IMR-90 (cell line): Measurements from ENCODE around the gene PDGFD. TPM values are rescaled to one million over a fixed set of nuclear protein-coding genes. Genes with fewer than 3 reads are reported as not detected.

Source experiments
- ATAC-seq: fragments of 200-7000 bp; cut with Tn5 transposase; 2 replicates; pipeline ENCODE4 v1.9.1; 2020; ENCODE audit warnings: low read depth, mild to moderate bottlenecking, moderate library complexity
- BruUV-seq: library from RNA; stranded (reverse); fragments of 400-500 nt; replicated peaks from 2 replicates; lab custom pipeline; 2021; lab: Mats Ljungman, UMichigan
- CTCF ChIA-PET: fragments of 300-600 bp; formaldehyde crosslinking; extraction: SDS; loops from one replicate; lab custom pipeline; 2021; ENCODE audit warnings: antibody characterized with exemption; lab: Yijun Ruan, JAX
- POLR2A ChIA-PET: fragments of 300-600 bp; sonication (Branson Sonifier 250); formaldehyde crosslinking; loops from one replicate; lab custom pipeline; 2022; ENCODE audit warnings: antibody characterized with exemption; ENCODE audit not compliant: unreplicated experiment; lab: Charles Lee
- DNase-seq: peaks from one replicate; pipeline ENCODE4 v3.0.0; 2013
- H2AFZ ChIP-seq: replicated peaks from 2 replicates; pipeline ENCODE3; 2013; ENCODE audit warnings: low read length, mild to moderate bottlenecking; ENCODE audit not compliant: poor library complexity
- H2AK5ac ChIP-seq: 2 replicates; pipeline ENCODE4 v1.6.1; 2013; ENCODE audit warnings: low read depth, low read length, inconsistent platforms
- H2AK9ac ChIP-seq: replicated peaks from 2 replicates; pipeline ENCODE3; 2013; ENCODE audit warnings: mild to moderate bottlenecking, low read depth, low read length, moderate library complexity; ENCODE audit not compliant: poor library complexity
- H2BK120ac ChIP-seq: 2 replicates; pipeline ENCODE4 v1.6.1; 2013; ENCODE audit warnings: low read depth, low read length, inconsistent platforms
- H2BK15ac ChIP-seq: 3 replicates; pipeline ENCODE4 v1.6.1; 2013; ENCODE audit warnings: low read depth, low read length, inconsistent platforms
- H2BK20ac ChIP-seq: 2 replicates; pipeline ENCODE4 v1.6.1; 2013; ENCODE audit warnings: low read depth, mild to moderate bottlenecking, inconsistent platforms, low read length, moderate library complexity
- H2BK5ac ChIP-seq: 2 replicates; pipeline ENCODE4 v1.6.1; 2013; ENCODE audit warnings: mild to moderate bottlenecking, low read depth, low read length, inconsistent platforms; ENCODE audit not compliant: poor library complexity, severe bottlenecking
- H3K14ac ChIP-seq: replicated peaks from 2 replicates; pipeline ENCODE4 v1.6.1; 2013; ENCODE audit warnings: low read depth, low read length, inconsistent platforms
- H3K18ac ChIP-seq: 2 replicates; pipeline ENCODE4 v1.6.1; 2013; ENCODE audit warnings: low read depth, low read length, control low read depth
- H3K23ac ChIP-seq: 2 replicates; pipeline ENCODE4 v1.6.1; 2013; ENCODE audit warnings: low read depth, low read length, inconsistent platforms
- H3K27ac ChIP-seq: 2 replicates; pipeline ENCODE4 v1.5.1; 2013; ENCODE audit warnings: mild to moderate bottlenecking, control low read depth, low read length; ENCODE audit not compliant: insufficient read depth
- H3K27me3 ChIP-seq: 2 replicates; pipeline ENCODE4 v1.6.1; 2013; ENCODE audit warnings: low read length; ENCODE audit not compliant: control insufficient read depth, insufficient read depth
- H3K36me3 ChIP-seq: 2 replicates; pipeline ENCODE4 v1.6.1; 2013; ENCODE audit warnings: low read length, mixed read lengths; ENCODE audit not compliant: control insufficient read depth, insufficient read depth
- H3K4ac ChIP-seq: 2 replicates; pipeline ENCODE4 v1.6.1; 2013; ENCODE audit warnings: low read depth, low read length, inconsistent platforms
- H3K4me1 ChIP-seq: 2 replicates; pipeline ENCODE4 v1.6.1; 2013; ENCODE audit warnings: low read length, mixed read lengths; ENCODE audit not compliant: control insufficient read depth, insufficient read depth
- H3K4me2 ChIP-seq: 2 replicates; pipeline ENCODE4 v1.6.1; 2013; ENCODE audit warnings: low read depth, mild to moderate bottlenecking, control low read depth, low read length, moderate library complexity
- H3K4me3 ChIP-seq: 2 replicates; pipeline ENCODE4 v1.5.1; 2013; ENCODE audit warnings: low read depth, mild to moderate bottlenecking, control low read depth, low read length, moderate library complexity; ENCODE audit not compliant: insufficient read depth
- H3K56ac ChIP-seq: 2 replicates; pipeline ENCODE4 v1.6.1; 2013; ENCODE audit warnings: low read length, inconsistent platforms; ENCODE audit not compliant: insufficient read depth; ENCODE audit errors: extremely low read depth
- H3K79me1 ChIP-seq, 2 experiments: 2 replicates each; pipeline ENCODE4 v1.6.1; 2013; ENCODE audit warnings: low read length in 2 of 2, inconsistent platforms in 1 of 2, low read depth in 1 of 2
- H3K9ac ChIP-seq: 2 replicates; pipeline ENCODE4 v1.6.1; 2013; ENCODE audit warnings: low read depth, low read length, control low read depth
- H3K9me1 ChIP-seq: 2 replicates; pipeline ENCODE4 v1.6.1; 2013; ENCODE audit warnings: low read length, inconsistent platforms; ENCODE audit not compliant: insufficient read depth
- H3K9me3 ChIP-seq: 2 replicates; pipeline ENCODE4 v1.6.1; 2013; ENCODE audit warnings: low read length; ENCODE audit not compliant: control insufficient read depth, insufficient read depth
- H4K20me1 ChIP-seq: 2 replicates; pipeline ENCODE4 v1.6.1; 2013; ENCODE audit warnings: low read length, inconsistent platforms; ENCODE audit not compliant: insufficient read depth
- H4K5ac ChIP-seq: 2 replicates; pipeline ENCODE4 v1.6.1; 2013; ENCODE audit warnings: mild to moderate bottlenecking, low read depth, low read length, control low read depth
- H4K8ac ChIP-seq, 2 experiments: 2 replicates each; pipeline ENCODE4 v1.6.1; 2013; ENCODE audit warnings: low read depth in 2 of 2, low read length in 2 of 2, control low read depth in 1 of 2, inconsistent platforms in 1 of 2
- H4K91ac ChIP-seq: 2 replicates; pipeline ENCODE4 v1.6.1; 2013; ENCODE audit warnings: low read depth, low read length, inconsistent platforms; ENCODE audit not compliant: insufficient read depth
- FOS ChIP-seq: fragments of 150-350 bp; IDR thresholded peaks from 2 replicates; pipeline ENCODE4 v1.6.1; 2016; ENCODE audit warnings: low read depth, low read length
- MAZ ChIP-seq: IDR thresholded peaks from 2 replicates; pipeline ENCODE4 v1.6.1; 2012; ENCODE audit warnings: low read depth, mild to moderate bottlenecking, low read length, improper control_type of control experiment, moderate library complexity, borderline replicate concordance
- NFE2L2 ChIP-seq: fragments of 150-350 bp; IDR thresholded peaks from 2 replicates; pipeline ENCODE4 v1.6.1; 2016; ENCODE audit warnings: low read depth, mild to moderate bottlenecking, low read length
- RCOR1 ChIP-seq: IDR thresholded peaks from 2 replicates; pipeline ENCODE4 v1.6.1; 2012; ENCODE audit warnings: mild to moderate bottlenecking, low read length, improper control_type of control experiment; ENCODE audit not compliant: insufficient replicate concordance
- RFX5 ChIP-seq: IDR thresholded peaks from 2 replicates; pipeline ENCODE4 v1.8.0; 2012; ENCODE audit warnings: low read depth, mild to moderate bottlenecking, low read length, moderate library complexity
- WGBS, 2 experiments: methylation state at CpG; one replicate each; pipeline versions ENCODE4 v1.1.5 to v1.1.7; 2013; ENCODE audit warnings: missing lambda C conversion rate in 2 of 2; ENCODE audit not compliant: insufficient read length in 1 of 2; ENCODE audit errors: extremely low coverage in 2 of 2; 5-methylcytosine and 5-hydroxymethylcytosine counted together
- dilution Hi-C: fragments of 300-500 bp; cut with HindIII; formaldehyde crosslinking; loops from one replicate; pipeline ENCODE4 v1.14.3; 2018; ENCODE audit warnings: low sequenced_read_pairs; ENCODE audit not compliant: unreplicated experiment
- in situ Hi-C: fragments of 300-500 bp; cut with MboI; formaldehyde crosslinking; loops from 3 replicates; pipeline ENCODE4 v1.14.3; 2019; ENCODE audit warnings: low sequenced_read_pairs, inconsistent platforms, mixed read lengths
- intact Hi-C: fragments of 100-400 bp; cut with micrococcal nuclease; formaldehyde crosslinking; loops from 2 replicates; pipeline ENCODE4 v1.10.0; 2022
- polyA plus RNA-seq, 3 experiments: library from polyadenylated mRNA; depleted of rRNA; stranded (reverse); fragments of >200 nt; gene quantifications; 2 replicates each; pipeline ENCODE4 v1.2.3, GENCODE V29; 2012; ENCODE audit warnings: low replicate concordance in 1 of 3
- total RNA-seq: library from RNA; depleted of rRNA; stranded (reverse); fragments of >200 nt; gene quantifications from 2 replicates; pipeline ENCODE4 v1.2.3, GENCODE V29; 2012

The PDGFD gene
- total and polyA plus RNA-seq, 2 of the 4 experiments (the other 2 are of a cell fraction) = 2.1 to 3.0 TPM

DNA sequence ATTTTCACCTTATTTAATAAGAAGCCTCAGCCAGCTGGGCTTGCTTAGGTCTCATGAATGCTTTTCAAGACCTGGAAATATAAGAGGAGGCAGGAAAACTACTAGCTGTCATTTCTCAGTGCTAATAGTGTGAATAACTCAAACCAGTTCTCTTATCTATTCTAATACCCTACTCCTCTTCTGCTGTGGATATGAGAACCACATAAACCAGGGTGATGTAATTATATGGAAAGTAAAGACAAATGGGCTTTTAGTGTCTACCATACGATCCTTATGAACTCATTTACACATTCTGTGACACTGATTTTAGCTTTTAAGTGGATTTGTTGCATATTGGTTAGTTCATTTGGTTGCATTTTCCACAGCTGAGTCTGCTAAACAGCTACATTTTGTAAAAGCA lies 8.6 kb downstream of the PDGFD start:
- Histone ChIP-seq H3K4ac (no peak overlapping the region), H3K27ac (no peak overlapping the region), H3K9me3 (peaks cover 2% of the 10 kb centered on the region), H3K79me1 (no peaks in the 10 kb centered on the region), H2BK15ac (no peak overlapping the region), H3K4me1 (no peaks in the 10 kb centered on the region), H2AFZ (no peak overlapping the region), H3K18ac (no peak overlapping the region), H3K36me3 (no peaks in the 10 kb centered on the region), H4K5ac (no peak overlapping the region), H3K14ac (no peak overlapping the region), H4K8ac (no peak overlapping the region), H2BK20ac (no peak overlapping the region), H3K9ac (no peak overlapping the region), H3K56ac (no peak overlapping the region), H3K9me1 (no peaks in the 10 kb centered on the region), H3K4me2 (no peak overlapping the region), H3K4me3 (no peak overlapping the region), H4K91ac (no peak overlapping the region), H2AK5ac (no peak overlapping the region), H2BK5ac (no peak overlapping the region), H2BK120ac (no peak overlapping the region), H2AK9ac (no peak overlapping the region), H3K27me3 (no peaks in the 10 kb centered on the region), H3K23ac (no peak overlapping the region), H4K20me1 (no peaks in the 10 kb centered on the region)
- WGBS, 2 experiments = no CpG with 5 or more reads among the region's 1 CpG
- dilution Hi-C loops = no loop called here
- no TSS peak for BruUV-seq
- ChIA-PET CTCF (no interaction called here), POLR2A (no interaction called here)
- in situ Hi-C loops = no loop called here
- TF ChIP-seq RCOR1 (no peak), FOS (no peak), RFX5 (no peak), MAZ (no peak), NFE2L2 (no peak)
- ATAC-seq (no peak), DNase-seq (no peak)
- intact Hi-C loops = loop anchor here (5.0 kb wide), 1 partner anchor 98 kb away; no protein-coding TSS in a partner anchor
